HG02852 (cell line): ENCODE measurements around the gene HTR5A.
"Not testable (repeated sequence)": the region's sequence is repeated elsewhere in the genome, so short reads cannot be mapped to it uniquely, and the experiment has no call there.

Source experiments
- ATAC-seq: cut with Tn5 transposase; IDR thresholded peaks from one replicate; pipeline ENCODE4 v1.9.1; 2021; ENCODE audit warnings: mild to moderate bottlenecking, moderate library complexity; ENCODE audit not compliant: unreplicated experiment

HTR5A gene

GRCh38 chr7:155069992-155070751, at the start of gene HTR5A:
Gene HTR5A (plus strand): TSS chr7:155070324. CDS start chr7:155070900, 576 bp downstream.
- peak; percentile 96 for ATAC-seq

GRCh38 chr7:155020996-155021395, 49.1 kb upstream of the HTR5A start:
- no peak for ATAC-seq

GRCh38 chr7:155021699-155022145, 48.4 kb upstream of the HTR5A start:
- no peak for ATAC-seq

- ATAC-seq, result no peak
Measured at GRCh38 chr7:155027879-155028278, 42.2 kb upstream of the HTR5A start.

GRCh38 chr7:155032978-155033377, 37.1 kb upstream of the HTR5A start:
- no peak for ATAC-seq

- not testable (repeated sequence) for ATAC-seq
Measured at GRCh38 chr7:155034495-155034894, 35.6 kb upstream of the HTR5A start.

- no peak for ATAC-seq
Measured at GRCh38 chr7:155038335-155038734, 31.8 kb upstream of the HTR5A start.

- ATAC-seq, result no peak
Measured at GRCh38 chr7:155043756-155044155, 26.4 kb upstream of the HTR5A start.

- ATAC-seq, result no peak
Measured at GRCh38 chr7:155048006-155048405, 22.1 kb upstream of the HTR5A start.

GRCh38 chr7:155051355-155051754, 18.8 kb upstream of the HTR5A start:
- no peak for ATAC-seq

- no peak for ATAC-seq
Measured at GRCh38 chr7:155053002-155053401, 17.1 kb upstream of the HTR5A start.

- no peak for ATAC-seq
Measured at GRCh38 chr7:155054761-155055160, 15.4 kb upstream of the HTR5A start.

- no peak for ATAC-seq
Measured at GRCh38 chr7:155057076-155057475, 13.0 kb upstream of the HTR5A start.

GRCh38 chr7:155058896-155059295, 11.2 kb upstream of the HTR5A start:
- ATAC-seq, result no peak

- no peak for ATAC-seq
Measured at GRCh38 chr7:155059703-155060102, 10.4 kb upstream of the HTR5A start.

- no peak for ATAC-seq
Measured at GRCh38 chr7:155062411-155062810, 7.7 kb upstream of the HTR5A start.

- ATAC-seq, result no peak
Measured at GRCh38 chr7:155064186-155064585, 5.9 kb upstream of the HTR5A start.

- no peak for ATAC-seq
Measured at GRCh38 chr7:155066417-155066950, 3.6 kb upstream of the HTR5A start.

GRCh38 chr7:155071121-155071651, 1.1 kb downstream of the HTR5A start:
- ATAC-seq, result no peak

- ATAC-seq, result no peak
Measured at GRCh38 chr7:155071916-155072571, 1.9 kb downstream of the HTR5A start.

GRCh38 chr7:155073922-155074321, 3.8 kb downstream of the HTR5A start:
- no peak for ATAC-seq

- ATAC-seq, result no peak
Measured at GRCh38 chr7:155084021-155084420, 13.9 kb downstream of the HTR5A start.
